MCF 10A (cell line): ENCODE results near the gene MB. TPM values are rescaled to one million over a fixed set of nuclear protein-coding genes. Genes with fewer than 3 reads are reported as not detected.
A peak's percentile ranks its signal among the peaks of the same experiment; 100 is the strongest.

ENCODE experiments used
- BruUV-seq: library from RNA; stranded (reverse); fragments of 400-500 nt; replicated peaks from 2 replicates; lab custom pipeline; 2021; lab: Mats Ljungman, UMichigan
- CTCF ChIA-PET: fragments of 300-600 bp; sonication (Branson Sonifier 250); formaldehyde crosslinking; extraction: SDS; loops from one replicate; lab custom pipeline; 2021; ENCODE audit warnings: antibody characterized with exemption, inconsistent platforms; lab: Yijun Ruan, JAX
- POLR2A ChIA-PET: fragments of 300-600, 350-650 bp; sonication (Branson Sonifier 250); formaldehyde crosslinking; extraction: SDS; loops from one replicate; lab custom pipeline; 2020; ENCODE audit warnings: antibody characterized with exemption, inconsistent platforms; lab: Yijun Ruan, JAX
- DNase-seq: peaks from one replicate; pipeline ENCODE4 v3.0.0-alpha.2; 2018; ENCODE audit not compliant: unreplicated experiment
- H3K27ac Mint-ChIP-seq: one replicate; pipeline ENCODE4 v1.8.0; 2022; ENCODE audit warnings: mild to moderate bottlenecking, low read depth, mixed read lengths; ENCODE audit not compliant: unreplicated experiment
- H3K27me3 Mint-ChIP-seq: one replicate; pipeline ENCODE4 v1.8.0; 2022; ENCODE audit warnings: mixed read lengths; ENCODE audit not compliant: insufficient read depth, unreplicated experiment
- H3K36me3 Mint-ChIP-seq: one replicate; pipeline ENCODE4 v1.8.0; 2022; ENCODE audit warnings: mild to moderate bottlenecking, moderate library complexity, mixed read lengths; ENCODE audit not compliant: insufficient read depth, unreplicated experiment
- H3K4me1 Mint-ChIP-seq: one replicate; pipeline ENCODE4 v1.8.0; 2022; ENCODE audit warnings: mixed read lengths; ENCODE audit not compliant: insufficient read depth, unreplicated experiment
- H3K4me3 Mint-ChIP-seq: one replicate; pipeline ENCODE4 v1.8.0; 2022; ENCODE audit warnings: mild to moderate bottlenecking, moderate library complexity, mixed read lengths; ENCODE audit not compliant: unreplicated experiment
- H3K9me3 Mint-ChIP-seq: one replicate; pipeline ENCODE4 v1.8.0; 2022; ENCODE audit warnings: mixed read lengths; ENCODE audit not compliant: unreplicated experiment
- intact Hi-C: fragments of 100-400 bp; cut with micrococcal nuclease; formaldehyde crosslinking; loops from 2 replicates; pipeline ENCODE4 v1.14.1; 2022
- total RNA-seq: library from RNA; stranded (reverse); gene quantifications from 2 replicates; pipeline ENCODE4 v1.2.3, GENCODE V29; 2022
- TF ChIP-seq, protein P1 (sequence below): fragments of 200-600 bp; IDR thresholded peaks from one replicate; pipeline ENCODE4 v1.8.0; 2022; ENCODE audit warnings: antibody characterized with exemption, mild to moderate bottlenecking; ENCODE audit not compliant: unreplicated experiment

MB gene
- total RNA-seq, 1 experiment from 2014 or later, result not detected

DNA sequence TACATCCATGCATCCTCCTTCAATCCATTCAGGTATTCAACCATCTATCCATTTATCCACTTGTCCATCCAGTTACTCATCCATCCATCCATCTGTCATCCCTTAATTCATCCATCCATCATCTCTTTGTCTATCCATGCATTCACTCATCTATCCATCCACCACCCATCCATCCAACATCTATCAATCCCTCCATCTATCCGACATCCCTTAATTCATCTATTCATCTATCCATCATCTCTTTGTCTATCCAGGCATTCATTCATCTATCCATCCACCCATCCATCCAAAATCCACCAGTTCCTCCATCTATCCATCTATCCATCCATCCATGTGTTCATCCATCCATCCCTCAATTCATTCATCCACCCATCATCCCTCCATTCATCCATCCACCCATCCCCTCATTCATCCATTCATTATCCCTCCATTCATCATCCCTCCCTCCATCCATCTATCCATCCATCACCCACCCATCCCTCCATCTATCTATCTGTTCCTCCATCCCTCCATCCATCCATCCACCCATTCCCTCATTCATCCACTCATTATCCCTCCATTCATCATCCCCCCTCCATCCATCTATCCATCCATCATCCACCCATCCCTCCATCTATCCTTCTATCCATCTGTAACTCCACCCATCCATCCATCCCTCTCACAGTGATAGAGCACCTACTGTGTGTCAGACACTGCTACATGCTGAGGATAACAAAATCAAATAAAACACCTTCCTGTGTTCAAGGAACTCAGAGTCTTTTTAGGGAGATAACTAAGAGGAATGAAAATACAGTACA, 1.5 kb upstream of the MB start:
- H3K36me3 Mint-ChIP-seq, result no peaks in the 10 kb centered on the region
- TF ChIP-seq, protein P1, sequence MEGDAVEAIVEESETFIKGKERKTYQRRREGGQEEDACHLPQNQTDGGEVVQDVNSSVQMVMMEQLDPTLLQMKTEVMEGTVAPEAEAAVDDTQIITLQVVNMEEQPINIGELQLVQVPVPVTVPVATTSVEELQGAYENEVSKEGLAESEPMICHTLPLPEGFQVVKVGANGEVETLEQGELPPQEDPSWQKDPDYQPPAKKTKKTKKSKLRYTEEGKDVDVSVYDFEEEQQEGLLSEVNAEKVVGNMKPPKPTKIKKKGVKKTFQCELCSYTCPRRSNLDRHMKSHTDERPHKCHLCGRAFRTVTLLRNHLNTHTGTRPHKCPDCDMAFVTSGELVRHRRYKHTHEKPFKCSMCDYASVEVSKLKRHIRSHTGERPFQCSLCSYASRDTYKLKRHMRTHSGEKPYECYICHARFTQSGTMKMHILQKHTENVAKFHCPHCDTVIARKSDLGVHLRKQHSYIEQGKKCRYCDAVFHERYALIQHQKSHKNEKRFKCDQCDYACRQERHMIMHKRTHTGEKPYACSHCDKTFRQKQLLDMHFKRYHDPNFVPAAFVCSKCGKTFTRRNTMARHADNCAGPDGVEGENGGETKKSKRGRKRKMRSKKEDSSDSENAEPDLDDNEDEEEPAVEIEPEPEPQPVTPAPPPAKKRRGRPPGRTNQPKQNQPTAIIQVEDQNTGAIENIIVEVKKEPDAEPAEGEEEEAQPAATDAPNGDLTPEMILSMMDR, result no peak
- BruUV-seq, result no TSS peak
- ChIA-PET CTCF (interaction anchor here (0.6 to 2.6 kb wide), 2 partner anchors 42 to 190 kb away, joined by 3 to 7 read pairs; no protein-coding TSS in a partner anchor), POLR2A (no interaction called here)
- no peaks in the 10 kb centered on the region for H3K9me3 Mint-ChIP-seq
- H3K27ac Mint-ChIP-seq, result no peak overlapping the region
- intact Hi-C loops, result no loop called here
- no peak overlapping the region for H3K4me3 Mint-ChIP-seq
- peaks cover 21% of the 10 kb centered on the region for H3K4me1 Mint-ChIP-seq
- no peak for DNase-seq
- H3K27me3 Mint-ChIP-seq, result no peaks in the 10 kb centered on the region

DNA sequence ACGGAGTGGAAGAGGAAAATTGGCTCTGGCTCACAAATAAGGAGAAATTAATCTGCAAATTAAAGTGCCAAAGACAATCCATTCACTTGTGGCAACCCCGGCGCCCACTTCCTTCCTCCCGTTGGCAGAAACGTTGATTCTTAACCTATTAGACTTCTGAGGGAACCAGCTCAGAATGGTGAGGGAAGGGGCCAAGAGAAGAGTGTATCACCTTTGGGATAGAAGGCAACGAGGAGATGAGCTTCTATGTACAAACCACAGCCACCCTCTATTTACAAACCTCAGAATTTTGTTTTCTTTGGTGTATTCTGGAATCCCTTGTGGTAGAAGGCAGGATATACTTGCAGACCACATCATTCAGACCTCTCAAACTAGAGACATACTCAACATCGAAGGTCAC, 1.1 kb downstream of the MB start:
- TF ChIP-seq, protein P1, result no peak
- CTCF ChIA-PET, result interaction anchor here (0.5 to 1.1 kb wide), 4 partner anchors 28 to 223 kb away, joined by 3 to 4 read pairs (median 4); no protein-coding TSS in a partner anchor
- Mint-ChIP-seq H3K36me3 (no peaks in the 10 kb centered on the region), H3K27ac (no peak overlapping the region), H3K27me3 (peaks cover 10% of the 10 kb centered on the region), H3K4me3 (no peak overlapping the region), H3K9me3 (no peaks in the 10 kb centered on the region), H3K4me1 (peaks cover 11% of the 10 kb centered on the region)
- no TSS peak for BruUV-seq
- POLR2A ChIA-PET, result interaction anchor here (0.5 kb wide), 1 partner anchor 25 kb away, joined by 3 read pairs; no protein-coding TSS in a partner anchor
- intact Hi-C loops, result no loop called here
- DNase-seq, result no peak

DNA sequence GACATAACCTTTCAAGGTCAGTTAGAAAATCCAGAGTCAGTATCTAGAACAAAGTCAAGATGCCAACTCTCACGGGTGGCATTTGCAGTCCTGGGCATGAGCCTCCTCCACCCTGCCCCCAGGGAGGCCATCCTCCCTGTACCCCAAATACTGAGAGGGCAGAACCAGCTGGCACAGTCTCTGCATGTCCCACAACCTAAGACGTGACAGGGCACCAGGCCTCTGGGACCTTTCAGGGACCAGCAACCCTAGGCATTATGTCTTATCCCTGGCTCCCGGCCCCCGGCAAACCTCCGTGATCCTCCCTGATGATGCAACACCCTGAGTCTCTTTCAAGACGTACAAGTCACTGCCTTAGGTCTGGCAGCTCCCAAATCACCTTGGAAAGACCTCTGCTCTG, 2.0 kb downstream of the MB start:
- Mint-ChIP-seq H3K4me3 (no peak overlapping the region), H3K36me3 (no peaks in the 10 kb centered on the region), H3K27me3 (peaks cover 10% of the 10 kb centered on the region), H3K4me1 (peaks cover 11% of the 10 kb centered on the region), H3K27ac (no peak overlapping the region), H3K9me3 (no peaks in the 10 kb centered on the region)
- DNase-seq, result peak; percentile 45
- POLR2A ChIA-PET, result interaction anchor here (0.5 kb wide), 1 partner anchor 11 kb away, joined by 4 read pairs; no protein-coding TSS in a partner anchor
- TF ChIP-seq, protein P1, result no peak
- no TSS peak for BruUV-seq
- CTCF ChIA-PET, result interaction anchor here (0.7 to 1.0 kb wide), 2 partner anchors 184 to 189 kb away, joined by 3 to 4 read pairs; no protein-coding TSS in a partner anchor
- intact Hi-C loops, result no loop called here

DNA sequence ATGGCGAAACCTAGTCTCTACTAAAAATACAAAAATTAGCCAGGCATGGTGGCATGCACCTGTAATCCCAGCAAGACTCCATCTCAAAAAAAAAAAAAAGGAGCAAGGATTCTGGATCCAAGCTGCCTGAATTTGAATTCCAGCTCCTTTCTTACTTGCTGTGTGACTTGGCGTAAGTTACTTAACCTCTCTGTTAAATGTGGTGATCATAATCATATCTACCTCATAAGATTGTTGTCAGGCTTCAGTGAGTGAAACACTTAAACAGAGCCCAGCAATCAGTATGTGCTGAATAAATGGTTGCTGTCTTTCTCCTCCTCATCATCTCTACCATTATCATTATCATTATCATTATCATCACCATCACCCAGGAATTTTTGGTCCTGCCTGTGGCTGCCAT, 2.7 kb downstream of the MB start:
- no peaks in the 10 kb centered on the region for H3K9me3 Mint-ChIP-seq
- POLR2A ChIA-PET, result no interaction called here
- CTCF ChIA-PET, result interaction anchor here (0.7 kb wide), 1 partner anchor 188 kb away, joined by 3 read pairs; no protein-coding TSS in a partner anchor

More for the DNA sequence above, 2.7 kb downstream of the MB start:
- no TSS peak for BruUV-seq
- peaks cover 13% of the 10 kb centered on the region for H3K27me3 Mint-ChIP-seq
- no peak overlapping the region for H3K27ac Mint-ChIP-seq
- no peak overlapping the region for H3K4me3 Mint-ChIP-seq
- TF ChIP-seq, protein P1, result no peak
- no peaks in the 10 kb centered on the region for H3K36me3 Mint-ChIP-seq
- intact Hi-C loops, result no loop called here
- DNase-seq, result no peak
- H3K4me1 Mint-ChIP-seq, result peaks cover 11% of the 10 kb centered on the region
